Mammary epithelial cell (primary cell): Measurements from ENCODE around the gene ZBP1.

Experiments
- EZH2 ChIP-seq: IDR thresholded peaks from 2 replicates; pipeline ENCODE4 v1.6.1; 2012; ENCODE audit warnings: low read length, inconsistent platforms, borderline replicate concordance
- TF ChIP-seq, protein P1 (sequence below), 2 donors: IDR thresholded peaks in 1 of 2; conservative IDR thresholded peaks in 1 of 2; 2 replicates each; pipeline ENCODE4 v1.5.1; 2011 to 2012; ENCODE audit warnings: inconsistent platforms in 2 of 2, low read length in 2 of 2, mild to moderate bottlenecking in 2 of 2, control low read depth in 1 of 2, low read depth in 1 of 2; ENCODE audit not compliant: insufficient read depth in 1 of 2; ENCODE audit errors: extremely low read depth in 1 of 2

DNA sequence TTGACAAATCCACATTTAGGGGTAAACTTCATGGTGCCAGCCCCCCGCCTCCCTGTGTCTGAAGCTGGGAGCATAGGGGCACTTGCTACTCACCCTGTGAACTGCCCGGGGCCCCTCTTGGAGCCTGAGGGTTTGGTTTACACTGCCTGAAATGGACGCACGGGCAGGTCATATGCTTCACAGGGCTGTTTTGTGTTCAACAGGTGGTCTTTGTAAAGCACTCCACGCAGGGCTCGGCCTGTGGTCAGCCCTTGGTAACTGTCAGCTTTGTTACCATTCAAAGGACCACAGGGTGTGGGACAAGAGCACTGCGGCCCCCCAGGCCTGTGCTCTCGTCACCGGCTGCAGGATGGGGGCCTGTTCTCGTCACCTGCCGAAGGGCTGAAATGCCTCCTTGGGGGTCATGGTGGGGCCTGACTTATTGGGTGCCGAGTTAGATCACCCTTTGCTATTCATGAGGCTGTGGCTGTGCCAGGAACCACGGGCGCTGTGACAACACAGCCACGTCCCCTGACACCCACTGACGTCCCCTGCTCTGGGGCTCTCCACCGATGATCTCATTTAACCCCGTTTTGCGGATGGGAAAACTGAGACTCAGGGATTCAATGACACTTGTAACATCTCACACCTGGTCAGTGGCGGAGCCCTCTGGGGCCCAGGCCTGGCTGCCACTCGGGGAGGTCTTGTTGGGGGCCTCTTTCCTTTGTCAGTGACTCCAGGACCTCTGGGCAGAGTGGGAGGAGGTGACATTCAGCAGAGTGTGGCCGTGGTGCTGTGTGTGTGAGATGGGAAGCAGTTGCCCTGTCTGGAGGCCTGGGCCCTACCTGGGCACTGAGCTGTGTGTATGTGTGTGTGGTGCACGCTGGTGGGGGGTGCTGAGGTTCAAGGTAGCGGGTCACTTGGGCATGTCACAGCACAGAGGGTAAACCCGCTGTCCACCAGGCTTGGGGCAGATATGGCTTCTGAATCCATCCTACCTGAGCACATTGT is 24.9 kb downstream of the ZBP1 start:
- TF ChIP-seq, protein P1, sequence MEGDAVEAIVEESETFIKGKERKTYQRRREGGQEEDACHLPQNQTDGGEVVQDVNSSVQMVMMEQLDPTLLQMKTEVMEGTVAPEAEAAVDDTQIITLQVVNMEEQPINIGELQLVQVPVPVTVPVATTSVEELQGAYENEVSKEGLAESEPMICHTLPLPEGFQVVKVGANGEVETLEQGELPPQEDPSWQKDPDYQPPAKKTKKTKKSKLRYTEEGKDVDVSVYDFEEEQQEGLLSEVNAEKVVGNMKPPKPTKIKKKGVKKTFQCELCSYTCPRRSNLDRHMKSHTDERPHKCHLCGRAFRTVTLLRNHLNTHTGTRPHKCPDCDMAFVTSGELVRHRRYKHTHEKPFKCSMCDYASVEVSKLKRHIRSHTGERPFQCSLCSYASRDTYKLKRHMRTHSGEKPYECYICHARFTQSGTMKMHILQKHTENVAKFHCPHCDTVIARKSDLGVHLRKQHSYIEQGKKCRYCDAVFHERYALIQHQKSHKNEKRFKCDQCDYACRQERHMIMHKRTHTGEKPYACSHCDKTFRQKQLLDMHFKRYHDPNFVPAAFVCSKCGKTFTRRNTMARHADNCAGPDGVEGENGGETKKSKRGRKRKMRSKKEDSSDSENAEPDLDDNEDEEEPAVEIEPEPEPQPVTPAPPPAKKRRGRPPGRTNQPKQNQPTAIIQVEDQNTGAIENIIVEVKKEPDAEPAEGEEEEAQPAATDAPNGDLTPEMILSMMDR (conservative IDR thresholded peaks at IDR 0.05 in 1 of 2, IDR thresholded peaks at IDR 0.05 in 1 of 2; ENCODE audit: extremely low read depth in 1 of 2, insufficient read depth in 1 of 2, low read depth in 1 of 2, low read length in 2 of 2), result no peak
- no peak for TF ChIP-seq EZH2
